ENCODE data around the gene STX2.
A peak's percentile ranks its signal among the peaks of the same experiment; 100 is the strongest.

DNA sequence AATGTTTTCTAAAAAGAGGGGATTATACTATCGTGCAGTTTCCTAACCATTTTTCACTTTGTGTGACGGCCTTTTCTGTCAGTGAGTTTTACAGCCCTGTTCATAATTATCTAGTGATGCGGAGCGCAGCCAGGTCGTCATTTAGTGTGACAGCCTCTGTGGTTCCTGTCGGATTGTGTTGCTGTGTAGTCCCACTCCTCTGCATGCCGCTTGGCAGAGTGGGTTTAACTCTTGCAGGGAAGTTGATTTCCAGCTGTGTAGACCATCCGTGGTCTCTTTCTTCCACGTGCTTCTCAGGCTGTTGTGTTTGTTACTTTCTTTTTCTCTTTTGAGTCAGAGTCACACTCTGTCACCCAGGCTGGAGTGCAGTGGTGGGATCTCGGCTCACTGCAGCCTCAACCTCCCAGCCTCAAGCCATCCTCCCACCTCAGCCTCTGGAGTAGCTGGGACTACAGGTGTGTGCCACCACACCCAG, 41.4 kb upstream of the STX2 start:
- TF ChIP-seq MXI1 (conservative IDR thresholded peaks at IDR 0.05; ENCODE audit: poor library complexity, severe bottlenecking) (peak; percentile 52), POLR2AphosphoS5 (IDR thresholded peaks at IDR 0.05) (peak; percentile 78), EZH2 (IDR thresholded peaks at IDR 0.05; ENCODE audit: borderline replicate concordance, insufficient read depth, low read length, poor library complexity, severe bottlenecking) (no peak)
- TF ChIP-seq, protein P1, sequence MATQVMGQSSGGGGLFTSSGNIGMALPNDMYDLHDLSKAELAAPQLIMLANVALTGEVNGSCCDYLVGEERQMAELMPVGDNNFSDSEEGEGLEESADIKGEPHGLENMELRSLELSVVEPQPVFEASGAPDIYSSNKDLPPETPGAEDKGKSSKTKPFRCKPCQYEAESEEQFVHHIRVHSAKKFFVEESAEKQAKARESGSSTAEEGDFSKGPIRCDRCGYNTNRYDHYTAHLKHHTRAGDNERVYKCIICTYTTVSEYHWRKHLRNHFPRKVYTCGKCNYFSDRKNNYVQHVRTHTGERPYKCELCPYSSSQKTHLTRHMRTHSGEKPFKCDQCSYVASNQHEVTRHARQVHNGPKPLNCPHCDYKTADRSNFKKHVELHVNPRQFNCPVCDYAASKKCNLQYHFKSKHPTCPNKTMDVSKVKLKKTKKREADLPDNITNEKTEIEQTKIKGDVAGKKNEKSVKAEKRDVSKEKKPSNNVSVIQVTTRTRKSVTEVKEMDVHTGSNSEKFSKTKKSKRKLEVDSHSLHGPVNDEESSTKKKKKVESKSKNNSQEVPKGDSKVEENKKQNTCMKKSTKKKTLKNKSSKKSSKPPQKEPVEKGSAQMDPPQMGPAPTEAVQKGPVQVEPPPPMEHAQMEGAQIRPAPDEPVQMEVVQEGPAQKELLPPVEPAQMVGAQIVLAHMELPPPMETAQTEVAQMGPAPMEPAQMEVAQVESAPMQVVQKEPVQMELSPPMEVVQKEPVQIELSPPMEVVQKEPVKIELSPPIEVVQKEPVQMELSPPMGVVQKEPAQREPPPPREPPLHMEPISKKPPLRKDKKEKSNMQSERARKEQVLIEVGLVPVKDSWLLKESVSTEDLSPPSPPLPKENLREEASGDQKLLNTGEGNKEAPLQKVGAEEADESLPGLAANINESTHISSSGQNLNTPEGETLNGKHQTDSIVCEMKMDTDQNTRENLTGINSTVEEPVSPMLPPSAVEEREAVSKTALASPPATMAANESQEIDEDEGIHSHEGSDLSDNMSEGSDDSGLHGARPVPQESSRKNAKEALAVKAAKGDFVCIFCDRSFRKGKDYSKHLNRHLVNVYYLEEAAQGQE (IDR thresholded peaks at IDR 0.05; ENCODE audit: borderline replicate concordance), result no peak
- TF ChIP-seq, protein P2, sequence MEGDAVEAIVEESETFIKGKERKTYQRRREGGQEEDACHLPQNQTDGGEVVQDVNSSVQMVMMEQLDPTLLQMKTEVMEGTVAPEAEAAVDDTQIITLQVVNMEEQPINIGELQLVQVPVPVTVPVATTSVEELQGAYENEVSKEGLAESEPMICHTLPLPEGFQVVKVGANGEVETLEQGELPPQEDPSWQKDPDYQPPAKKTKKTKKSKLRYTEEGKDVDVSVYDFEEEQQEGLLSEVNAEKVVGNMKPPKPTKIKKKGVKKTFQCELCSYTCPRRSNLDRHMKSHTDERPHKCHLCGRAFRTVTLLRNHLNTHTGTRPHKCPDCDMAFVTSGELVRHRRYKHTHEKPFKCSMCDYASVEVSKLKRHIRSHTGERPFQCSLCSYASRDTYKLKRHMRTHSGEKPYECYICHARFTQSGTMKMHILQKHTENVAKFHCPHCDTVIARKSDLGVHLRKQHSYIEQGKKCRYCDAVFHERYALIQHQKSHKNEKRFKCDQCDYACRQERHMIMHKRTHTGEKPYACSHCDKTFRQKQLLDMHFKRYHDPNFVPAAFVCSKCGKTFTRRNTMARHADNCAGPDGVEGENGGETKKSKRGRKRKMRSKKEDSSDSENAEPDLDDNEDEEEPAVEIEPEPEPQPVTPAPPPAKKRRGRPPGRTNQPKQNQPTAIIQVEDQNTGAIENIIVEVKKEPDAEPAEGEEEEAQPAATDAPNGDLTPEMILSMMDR (IDR thresholded peaks at IDR 0.05; ENCODE audit: poor library complexity, severe bottlenecking), result no peak
